ENCODE data around the gene C1orf52. TPM values are rescaled to one million over a fixed set of nuclear protein-coding genes. Genes with fewer than 3 reads are reported as not detected.
A peak's percentile ranks its signal among the peaks of the same experiment; 100 is the strongest.

The C1orf52 gene
- total RNA-seq = 10 to 100 TPM; 29.3 to 30.0 TPM

GRCh38 chr1:85259118-85259911 is at the start of gene C1orf52:
Gene C1orf52, minus strand, starts transcription at chr1:85259662. Its CDS starts 29 bp downstream, at chr1:85259633.
- H3K9me3 Mint-ChIP-seq = peaks cover 4% of the 10 kb centered on the region
- peak within 1 kb of the TSS; percentile 95 for H3K4me3 Mint-ChIP-seq
- H3K27ac Mint-ChIP-seq = peak within 1 kb of the TSS; percentile 94
- no peaks in the 10 kb centered on the region for H3K27me3 Mint-ChIP-seq
- H3K36me3 Mint-ChIP-seq = peaks cover 40% of the 10 kb centered on the region
- peak; percentile 92 for DNase-seq
- peaks cover 29% of the 10 kb centered on the region for H3K4me1 Mint-ChIP-seq

DNA sequence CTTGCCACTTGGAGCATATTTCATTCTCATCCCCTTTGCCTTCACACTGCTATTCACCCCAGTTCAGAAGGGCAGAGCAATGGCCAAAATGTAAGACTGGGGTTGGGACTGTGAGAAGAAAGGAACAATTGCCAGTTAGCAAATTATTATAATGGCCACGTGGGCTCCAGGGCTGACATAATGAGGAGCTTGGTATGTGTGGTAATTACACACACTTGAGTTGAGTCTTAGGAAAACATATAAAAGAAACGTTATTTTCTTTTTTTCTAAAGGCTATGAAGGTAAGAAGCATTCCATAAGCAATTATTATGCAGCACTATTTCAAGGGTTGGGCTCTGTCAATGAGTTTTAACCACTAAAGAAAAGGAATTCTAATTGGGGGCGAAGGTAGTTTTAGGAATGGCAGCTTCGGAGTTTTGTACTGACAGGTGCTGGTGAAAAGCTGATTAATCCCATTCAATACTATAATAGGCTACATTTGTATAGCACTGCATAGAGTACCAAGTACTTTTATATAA is 49.4 kb upstream of the C1orf52 start:
- Mint-ChIP-seq H3K36me3 (no peaks in the 10 kb centered on the region), H3K4me1 (peaks cover 4% of the 10 kb centered on the region), H3K27ac (no peak overlapping the region), H3K4me3 (no peak overlapping the region), H3K9me3 (no peaks in the 10 kb centered on the region), H3K27me3 (peaks cover 31% of the 10 kb centered on the region)
- DNase-seq = no peak

GRCh38 chr1:85307987-85308832 is 48.7 kb upstream of the C1orf52 start:
- peak overlapping the region; percentile 38 for H3K4me3 Mint-ChIP-seq
- H3K36me3 Mint-ChIP-seq = no peaks in the 10 kb centered on the region
- peaks cover 4% of the 10 kb centered on the region for H3K4me1 Mint-ChIP-seq
- peaks cover 31% of the 10 kb centered on the region for H3K27me3 Mint-ChIP-seq
- DNase-seq = peak; percentile 71
- H3K9me3 Mint-ChIP-seq = no peaks in the 10 kb centered on the region
- no peak overlapping the region for H3K27ac Mint-ChIP-seq

- Mint-ChIP-seq H3K36me3 (no peaks in the 10 kb centered on the region), H3K9me3 (no peaks in the 10 kb centered on the region), H3K27ac (no peak overlapping the region), H3K4me1 (peaks cover 4% of the 10 kb centered on the region), H3K27me3 (peaks cover 28% of the 10 kb centered on the region), H3K4me3 (no peak overlapping the region)
- no peak for DNase-seq
Observed at GRCh38 chr1:85306236-85306635, 46.8 kb upstream of the C1orf52 start.

DNA sequence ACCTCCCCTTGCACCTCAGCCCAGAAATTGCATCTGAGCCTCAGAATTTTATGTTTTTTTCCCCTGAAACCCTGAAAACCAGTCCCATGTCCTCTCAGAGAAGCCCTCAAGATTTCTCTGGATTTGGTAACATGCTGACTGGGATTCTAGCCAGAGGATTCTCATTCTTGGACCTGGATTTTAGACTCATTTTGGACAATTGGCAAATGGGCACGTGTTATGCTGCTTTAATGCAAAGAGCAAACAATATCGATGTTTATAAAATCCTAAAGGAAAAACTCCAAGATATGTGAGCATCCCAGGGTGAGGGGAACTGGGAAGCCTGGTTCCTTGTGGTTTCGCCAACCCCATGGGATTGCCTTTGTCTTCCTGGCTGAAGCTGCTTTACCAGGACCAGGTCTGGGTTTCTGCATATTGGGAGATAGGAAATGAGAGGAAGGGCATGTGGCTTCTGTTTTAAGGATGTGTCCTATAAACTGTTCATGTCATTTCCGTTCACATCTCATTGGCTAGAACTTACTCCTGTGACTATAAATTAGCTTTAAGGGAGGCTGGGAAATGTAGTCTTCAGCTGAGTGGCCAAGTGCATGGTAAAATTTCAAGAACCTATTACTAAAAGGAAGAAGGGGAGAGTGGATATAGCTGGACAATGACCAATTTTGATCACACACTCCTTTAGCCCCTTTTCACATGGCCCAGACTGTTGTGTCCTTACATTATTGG is 44.1 kb upstream of the C1orf52 start:
- Mint-ChIP-seq H3K4me1 (peaks cover 9% of the 10 kb centered on the region), H3K4me3 (no peak overlapping the region)

DNA sequence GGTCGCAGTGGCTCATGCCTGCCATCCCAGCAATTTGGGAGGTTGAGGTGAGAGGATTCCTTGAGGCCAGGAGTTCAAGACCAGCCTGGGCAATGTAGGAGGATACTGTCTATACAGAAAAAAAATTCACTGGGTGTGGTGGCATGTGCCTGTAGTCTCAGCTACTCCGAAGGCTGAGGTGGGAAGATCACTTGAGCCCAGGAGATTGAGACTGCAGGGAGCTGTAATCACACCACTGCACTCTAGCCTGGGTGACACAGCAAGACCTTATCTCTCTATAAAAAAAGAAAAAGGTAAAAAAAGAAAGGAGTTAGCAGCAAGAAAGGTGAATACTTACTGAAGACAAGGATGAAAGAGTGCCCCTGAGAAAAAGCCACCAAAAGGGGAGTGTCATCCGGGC is 40.7 kb upstream of the C1orf52 start:
- H3K4me3 Mint-ChIP-seq = no peak overlapping the region
- H3K9me3 Mint-ChIP-seq = no peaks in the 10 kb centered on the region
- peaks cover 25% of the 10 kb centered on the region for H3K4me1 Mint-ChIP-seq
- peaks cover 7% of the 10 kb centered on the region for H3K27me3 Mint-ChIP-seq
- H3K27ac Mint-ChIP-seq = no peak overlapping the region
- H3K36me3 Mint-ChIP-seq = no peaks in the 10 kb centered on the region
- no peak for DNase-seq

More for the DNA sequence above, 44.1 kb upstream of the C1orf52 start:
- DNase-seq = no peak
- no peak overlapping the region for H3K27ac Mint-ChIP-seq
- peaks cover 7% of the 10 kb centered on the region for H3K27me3 Mint-ChIP-seq
- H3K36me3 Mint-ChIP-seq = no peaks in the 10 kb centered on the region
- no peaks in the 10 kb centered on the region for H3K9me3 Mint-ChIP-seq

GRCh38 chr1:85297855-85298629 is 38.6 kb upstream of the C1orf52 start:
- Mint-ChIP-seq H3K27me3 (peaks cover 11% of the 10 kb centered on the region), H3K9me3 (no peaks in the 10 kb centered on the region), H3K4me3 (peak overlapping the region; percentile 13), H3K27ac (peak overlapping the region; percentile 83), H3K4me1 (peaks cover 28% of the 10 kb centered on the region), H3K36me3 (no peaks in the 10 kb centered on the region)
- peak; percentile 82 for DNase-seq

DNA sequence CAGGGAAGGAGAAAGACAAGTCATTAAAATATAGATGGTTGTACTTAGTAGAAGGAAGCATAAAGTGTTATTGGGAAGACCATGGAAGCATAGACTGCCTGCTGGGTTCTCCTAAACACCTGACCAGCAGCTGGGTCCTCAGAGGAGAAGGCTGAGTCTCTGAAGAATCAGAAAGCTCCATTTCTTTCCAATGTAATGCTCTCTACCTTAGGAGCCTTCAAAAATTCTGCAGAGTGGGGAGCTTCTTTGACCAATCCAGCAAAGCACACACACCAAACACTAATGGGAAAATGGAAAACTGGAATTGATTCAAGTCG is 38.0 kb upstream of the C1orf52 start:
- H3K9me3 Mint-ChIP-seq = no peaks in the 10 kb centered on the region
- no peak for DNase-seq
- H3K27ac Mint-ChIP-seq = peak overlapping the region; percentile 83
- peak overlapping the region; percentile 13 for H3K4me3 Mint-ChIP-seq
- H3K4me1 Mint-ChIP-seq = peaks cover 28% of the 10 kb centered on the region
- H3K27me3 Mint-ChIP-seq = peaks cover 8% of the 10 kb centered on the region
- no peaks in the 10 kb centered on the region for H3K36me3 Mint-ChIP-seq

GRCh38 chr1:85296980-85297379 is 37.5 kb upstream of the C1orf52 start:
- DNase-seq = no peak
- Mint-ChIP-seq H3K9me3 (no peaks in the 10 kb centered on the region), H3K4me1 (peaks cover 28% of the 10 kb centered on the region), H3K36me3 (no peaks in the 10 kb centered on the region), H3K4me3 (no peak overlapping the region), H3K27me3 (peaks cover 4% of the 10 kb centered on the region), H3K27ac (no peak overlapping the region)

DNA sequence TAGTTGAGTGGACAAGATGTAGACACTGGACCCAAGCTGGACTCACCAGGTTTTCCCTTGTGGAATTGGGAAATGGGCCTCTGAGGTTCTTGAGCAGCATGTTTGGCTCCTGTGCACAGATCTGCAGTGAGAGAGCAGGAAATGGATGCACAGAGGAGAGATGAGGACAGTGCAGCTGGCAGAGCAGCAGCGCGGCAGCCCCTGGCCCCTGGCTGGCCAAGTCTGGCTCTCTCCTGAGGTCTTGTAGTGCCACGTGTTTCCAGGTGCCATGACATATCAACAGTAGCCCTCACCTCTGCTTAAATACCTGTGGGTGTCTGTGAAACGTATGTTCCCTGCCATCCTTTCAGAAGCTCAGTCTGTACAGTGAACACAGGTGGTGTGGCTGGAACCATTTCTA is 36.2 kb upstream of the C1orf52 start:
- peaks cover 28% of the 10 kb centered on the region for H3K4me1 Mint-ChIP-seq
- H3K27ac Mint-ChIP-seq = no peak overlapping the region
- no peak for DNase-seq
- H3K9me3 Mint-ChIP-seq = no peaks in the 10 kb centered on the region
- H3K27me3 Mint-ChIP-seq = peaks cover 4% of the 10 kb centered on the region
- H3K4me3 Mint-ChIP-seq = no peak overlapping the region
- no peaks in the 10 kb centered on the region for H3K36me3 Mint-ChIP-seq

GRCh38 chr1:85295006-85295431 is 35.6 kb upstream of the C1orf52 start:
- no peak overlapping the region for H3K27ac Mint-ChIP-seq
- H3K36me3 Mint-ChIP-seq = no peaks in the 10 kb centered on the region
- DNase-seq = no peak
- peaks cover 4% of the 10 kb centered on the region for H3K27me3 Mint-ChIP-seq
- no peaks in the 10 kb centered on the region for H3K9me3 Mint-ChIP-seq
- H3K4me3 Mint-ChIP-seq = no peak overlapping the region
- H3K4me1 Mint-ChIP-seq = peaks cover 28% of the 10 kb centered on the region

- Mint-ChIP-seq H3K36me3 (no peaks in the 10 kb centered on the region), H3K27ac (no peak overlapping the region), H3K4me1 (peaks cover 7% of the 10 kb centered on the region), H3K4me3 (no peak overlapping the region), H3K9me3 (no peaks in the 10 kb centered on the region), H3K27me3 (peaks cover 4% of the 10 kb centered on the region)
- no peak for DNase-seq
Observed at GRCh38 chr1:85290826-85291225, 31.4 kb upstream of the C1orf52 start.

GRCh38 chr1:85289848-85290335 is 30.4 kb upstream of the C1orf52 start:
- Mint-ChIP-seq H3K4me1 (peaks cover 5% of the 10 kb centered on the region), H3K9me3 (no peaks in the 10 kb centered on the region), H3K36me3 (no peaks in the 10 kb centered on the region), H3K27me3 (peaks cover 4% of the 10 kb centered on the region), H3K4me3 (no peak overlapping the region), H3K27ac (no peak overlapping the region)
- no peak for DNase-seq

GRCh38 chr1:85289207-85289847 is 29.9 kb upstream of the C1orf52 start:
- H3K27ac Mint-ChIP-seq = no peak overlapping the region
- peaks cover 3% of the 10 kb centered on the region for H3K4me1 Mint-ChIP-seq
- H3K36me3 Mint-ChIP-seq = no peaks in the 10 kb centered on the region
- H3K4me3 Mint-ChIP-seq = no peak overlapping the region
- H3K9me3 Mint-ChIP-seq = no peaks in the 10 kb centered on the region
- DNase-seq = no peak
- H3K27me3 Mint-ChIP-seq = peaks cover 4% of the 10 kb centered on the region

Measured in activated naive CD8-positive, alpha-beta T cell treated with anti-CD3 and anti-CD28 coated beads for 36 hours (primary cell).